Lower lobe of right lung (tissue), 2 donors: ENCODE data around the gene PCBP4. TPM values are rescaled to one million over a fixed set of nuclear protein-coding genes. Genes with fewer than 3 reads are reported as not detected.

Experiments
- ATAC-seq, 2 donors: fragments of 200-7000 bp; cut with Tn5 transposase; one replicate each; pipeline ENCODE4 v1.9.1; 2020 to 2022; ENCODE audit warnings: mild to moderate bottlenecking in 2 of 2, moderate library complexity in 2 of 2
- DNase-seq: peaks from one replicate; pipeline ENCODE4 v3.0.0-alpha.2; 2020
- H3K27ac ChIP-seq: fragments of 200-600 bp; one replicate; pipeline ENCODE4 v1.8.0; 2022
- H3K27me3 ChIP-seq: fragments of 200-600 bp; one replicate; pipeline ENCODE4 v1.8.0; 2022; ENCODE audit warnings: low read depth
- H3K36me3 ChIP-seq: fragments of 200-600 bp; one replicate; pipeline ENCODE4 v1.8.0; 2022; ENCODE audit warnings: mild to moderate bottlenecking
- H3K4me1 ChIP-seq: fragments of 200-600 bp; one replicate; pipeline ENCODE4 v1.8.0; 2022
- H3K4me3 ChIP-seq: fragments of 200-600 bp; one replicate; pipeline ENCODE4 v1.8.0; 2022; ENCODE audit warnings: mild to moderate bottlenecking
- H3K9me3 ChIP-seq: fragments of 200-600 bp; one replicate; pipeline ENCODE4 v1.8.0; 2022
- CTCF ChIP-seq: fragments of 200-600 bp; IDR thresholded peaks from one replicate; pipeline ENCODE4 v1.8.0; 2022; ENCODE audit warnings: antibody characterized with exemption, mild to moderate bottlenecking
- intact Hi-C: fragments of 100-400 bp; cut with DNase I; formaldehyde crosslinking; loops from one replicate; pipeline ENCODE4 v1.11.0; 2022
- total RNA-seq: library from RNA; stranded (reverse); fragmentation: NEBNext Ultra II Directional; extraction: Animal tissue kit (Norgen Biotek cat#: 25700); gene quantifications from one replicate; pipeline ENCODE4 v1.2.1, GENCODE V29; 2021
- donor health status: DM: no; HTN: yes; CAD: no; lungs with severe emphysema.

The PCBP4 gene
- total RNA-seq, 1 donor from 2014 or later: 24.6 TPM

- ATAC-seq (no peak), DNase-seq (no peak)
- no peak overlapping the region for H3K27ac ChIP-seq
- no peak overlapping the region for H3K4me3 ChIP-seq
- no peaks in the 10 kb centered on the region for H3K36me3 ChIP-seq
- TF ChIP-seq CTCF: no peak
- intact Hi-C loops: loop anchor here (10.0 kb wide), 1 partner anchor 114 kb away; no protein-coding TSS in a partner anchor
- H3K4me1 ChIP-seq: peaks cover 24% of the 10 kb centered on the region
- no peaks in the 10 kb centered on the region for H3K27me3 ChIP-seq
- H3K9me3 ChIP-seq: no peaks in the 10 kb centered on the region
These were observed 43.2 kb upstream of the PCBP4 start for GRCh38 chr3:52010431-52010830.

GRCh38 chr3:52007291-52007690 is 40.0 kb upstream of the PCBP4 start:
- no peak for TF ChIP-seq CTCF
- intact Hi-C loops: loop anchor here (10.0 kb wide), 1 partner anchor 138 kb away; no protein-coding TSS in a partner anchor
- DNase-seq (no peak), ATAC-seq (no peak)
- Histone ChIP-seq H3K27ac (no peak overlapping the region), H3K4me3 (no peak overlapping the region), H3K4me1 (peaks cover 28% of the 10 kb centered on the region), H3K27me3 (no peaks in the 10 kb centered on the region), H3K9me3 (no peaks in the 10 kb centered on the region), H3K36me3 (no peaks in the 10 kb centered on the region)

DNA sequence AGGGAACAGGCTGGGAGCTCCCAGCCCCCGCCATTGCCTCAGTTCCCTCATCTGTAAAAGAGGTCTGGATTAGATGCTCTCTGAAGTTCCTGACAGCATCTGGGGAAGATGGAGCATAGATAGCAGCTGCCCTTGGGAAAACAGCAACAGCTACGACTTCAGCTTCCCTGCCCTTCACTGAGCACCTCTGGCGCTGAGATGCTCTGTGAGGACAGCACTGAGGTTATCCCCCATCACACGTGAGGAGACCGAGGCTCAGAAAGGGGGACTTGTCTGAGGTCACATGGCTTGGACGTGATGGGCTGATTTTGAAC is 39.5 kb upstream of the PCBP4 start:
- Histone ChIP-seq H3K27me3 (no peaks in the 10 kb centered on the region), H3K27ac (no peak overlapping the region), H3K9me3 (no peaks in the 10 kb centered on the region), H3K4me3 (no peak overlapping the region), H3K36me3 (no peaks in the 10 kb centered on the region), H3K4me1 (peaks cover 28% of the 10 kb centered on the region)
- TF ChIP-seq CTCF: no peak
- DNase-seq (no peak), ATAC-seq (no peak)
- intact Hi-C loops: loop anchor here (10.0 kb wide), 1 partner anchor 138 kb away; no protein-coding TSS in a partner anchor

DNA sequence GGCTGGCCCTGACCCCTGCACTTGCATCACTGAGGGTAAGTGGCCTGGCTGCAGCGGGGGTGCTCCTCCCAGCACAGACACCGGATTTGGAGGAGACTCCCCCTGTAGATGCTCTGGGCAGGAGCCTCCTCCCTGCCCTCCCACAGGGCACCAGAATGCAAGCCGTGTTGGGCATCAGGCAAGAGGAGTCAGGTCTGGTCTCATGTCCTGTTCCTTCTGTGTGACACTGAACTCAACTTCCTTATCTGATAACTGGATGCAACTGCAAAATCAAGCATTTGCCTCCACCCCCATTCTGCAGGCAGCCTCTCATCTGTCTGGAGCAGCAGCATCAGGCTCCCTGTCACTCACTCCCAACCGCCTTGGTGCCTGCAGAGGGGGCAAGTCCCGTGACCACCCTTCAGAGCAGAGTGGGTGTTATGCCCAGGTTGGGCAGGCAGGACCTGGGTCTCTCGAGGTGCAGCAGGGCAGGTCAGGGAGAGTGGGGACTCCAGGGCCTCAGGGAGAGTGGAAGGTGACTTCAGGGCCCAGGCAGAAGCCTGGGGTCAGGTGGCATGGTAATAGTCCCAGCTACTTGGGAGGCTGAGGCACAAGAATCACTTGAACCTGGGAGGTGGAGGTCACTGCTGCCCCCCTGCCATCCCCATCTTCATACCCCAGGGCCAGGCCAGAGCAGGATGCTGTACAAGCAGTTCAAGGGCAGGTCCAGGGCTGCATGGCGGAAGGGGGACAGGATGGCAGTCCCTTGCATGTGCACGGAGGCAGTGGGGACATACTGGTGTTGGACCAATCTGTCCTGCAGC is 39.0 kb upstream of the PCBP4 start:
- no peaks in the 10 kb centered on the region for H3K27me3 ChIP-seq
- H3K36me3 ChIP-seq: no peaks in the 10 kb centered on the region
- peaks cover 33% of the 10 kb centered on the region for H3K4me1 ChIP-seq
- TF ChIP-seq CTCF: no peak
- intact Hi-C loops: loop anchor here (10.0 kb wide), 1 partner anchor 139 kb away; no protein-coding TSS in a partner anchor
- H3K4me3 ChIP-seq: no peak overlapping the region
- DNase-seq: no peak
- peak overlapping the region; percentile 67 for H3K27ac ChIP-seq
- no peaks in the 10 kb centered on the region for H3K9me3 ChIP-seq
- no peak for ATAC-seq

GRCh38 chr3:52005571-52005986 is 38.3 kb upstream of the PCBP4 start:
- DNase-seq: no peak

More at GRCh38 chr3:52005571-52005986, 38.3 kb upstream of the PCBP4 start:
- Histone ChIP-seq H3K4me3 (no peak overlapping the region), H3K4me1 (peaks cover 33% of the 10 kb centered on the region), H3K36me3 (no peaks in the 10 kb centered on the region), H3K9me3 (no peaks in the 10 kb centered on the region), H3K27me3 (no peaks in the 10 kb centered on the region), H3K27ac (peak overlapping the region; percentile 67)
- intact Hi-C loops: loop anchor here (10.0 kb wide), 1 partner anchor 139 kb away; no protein-coding TSS in a partner anchor
- peak; percentile 22 to 46 for ATAC-seq
- TF ChIP-seq CTCF: no peak
